ENCODE data around the gene DGKH. TPM values are rescaled to one million over a fixed set of nuclear protein-coding genes. Genes with fewer than 3 reads are reported as not detected.

Gene DGKH
- total RNA-seq = 17.2 and 17.9 TPM in 2 replicates

- Histone ChIP-seq H3K27me3 (ENCODE audit: control insufficient read depth, insufficient read depth, low read length) (no peaks in the 10 kb centered on the region), H3K4me3 (ENCODE audit: low read depth, low read length) (peak within 1 kb of the TSS; percentile 73), H3K36me3 (ENCODE audit: control insufficient read depth, insufficient read depth, low read length) (no peaks in the 10 kb centered on the region)
- DNase-seq (ENCODE audit: low read depth) = no peak
- TF ChIP-seq CTCF (IDR thresholded peaks at IDR 0.05; ENCODE audit: insufficient read depth, low read length, poor library complexity, severe bottlenecking) = no peak
Observed at GRCh38 chr13:42048342-42048683, at the start of gene DGKH. TSS of gene DGKH (plus strand) at chr13:42048648. CDS start at chr13:42048774, 126 bp downstream.

GRCh38 chr13:42000846-42001245 is 47.6 kb upstream of the DGKH start:
- no peak for TF ChIP-seq CTCF (IDR thresholded peaks at IDR 0.05; ENCODE audit: insufficient read depth, low read length, poor library complexity, severe bottlenecking)
- no peaks in the 10 kb centered on the region for H3K36me3 ChIP-seq (ENCODE audit: control insufficient read depth, insufficient read depth, low read length)
- H3K4me3 ChIP-seq (ENCODE audit: low read depth, low read length) = no peak overlapping the region
- no peak for DNase-seq (ENCODE audit: low read depth)
- no peaks in the 10 kb centered on the region for H3K27me3 ChIP-seq (ENCODE audit: control insufficient read depth, insufficient read depth, low read length)

GRCh38 chr13:42001580-42001979 is 46.9 kb upstream of the DGKH start:
- Histone ChIP-seq H3K36me3 (ENCODE audit: control insufficient read depth, insufficient read depth, low read length) (no peaks in the 10 kb centered on the region), H3K27me3 (ENCODE audit: control insufficient read depth, insufficient read depth, low read length) (no peaks in the 10 kb centered on the region), H3K4me3 (ENCODE audit: low read depth, low read length) (no peak overlapping the region)
- DNase-seq (ENCODE audit: low read depth) = peak; percentile 82
- no peak for TF ChIP-seq CTCF (IDR thresholded peaks at IDR 0.05; ENCODE audit: insufficient read depth, low read length, poor library complexity, severe bottlenecking)

GRCh38 chr13:42002066-42002465 is 46.4 kb upstream of the DGKH start:
- DNase-seq (ENCODE audit: low read depth) = no peak
- no peak overlapping the region for H3K4me3 ChIP-seq (ENCODE audit: low read depth, low read length)
- no peaks in the 10 kb centered on the region for H3K36me3 ChIP-seq (ENCODE audit: control insufficient read depth, insufficient read depth, low read length)
- H3K27me3 ChIP-seq (ENCODE audit: control insufficient read depth, insufficient read depth, low read length) = no peaks in the 10 kb centered on the region
- no peak for TF ChIP-seq CTCF (IDR thresholded peaks at IDR 0.05; ENCODE audit: insufficient read depth, low read length, poor library complexity, severe bottlenecking)

GRCh38 chr13:42007844-42008243 is 40.6 kb upstream of the DGKH start:
- no peaks in the 10 kb centered on the region for H3K36me3 ChIP-seq (ENCODE audit: control insufficient read depth, insufficient read depth, low read length)
- TF ChIP-seq CTCF (IDR thresholded peaks at IDR 0.05; ENCODE audit: insufficient read depth, low read length, poor library complexity, severe bottlenecking) = no peak
- no peak overlapping the region for H3K4me3 ChIP-seq (ENCODE audit: low read depth, low read length)
- peak; percentile 28 for DNase-seq (ENCODE audit: low read depth)
- no peaks in the 10 kb centered on the region for H3K27me3 ChIP-seq (ENCODE audit: control insufficient read depth, insufficient read depth, low read length)

GRCh38 chr13:42009057-42009456 is 39.4 kb upstream of the DGKH start:
- H3K27me3 ChIP-seq (ENCODE audit: control insufficient read depth, insufficient read depth, low read length) = no peaks in the 10 kb centered on the region
- no peaks in the 10 kb centered on the region for H3K36me3 ChIP-seq (ENCODE audit: control insufficient read depth, insufficient read depth, low read length)
- no peak overlapping the region for H3K4me3 ChIP-seq (ENCODE audit: low read depth, low read length)
- no peak for DNase-seq (ENCODE audit: low read depth)
- no peak for TF ChIP-seq CTCF (IDR thresholded peaks at IDR 0.05; ENCODE audit: insufficient read depth, low read length, poor library complexity, severe bottlenecking)

Data from kidney epithelial cell (primary cell).